Activated naive CD4-positive, alpha-beta T cell treated with anti-CD3 and anti-CD28 coated beads, Interleukin-2, amount 50 U/mL, for 72 hours (primary cell): ENCODE measurements around the gene FOXL3. TPM values are rescaled to one million over a fixed set of nuclear protein-coding genes. Genes with fewer than 3 reads are reported as not detected.
A peak's percentile ranks its signal among the peaks of the same experiment; 100 is the strongest.

ENCODE experiments used
- ATAC-seq, 2 donors: fragments of 150-1000 bp; cut with Tn5 transposase; 2 replicates each; pipeline ENCODE4 v1.10.0; 2021; ENCODE audit warnings: mild to moderate bottlenecking in 2 of 2, moderate library complexity in 2 of 2
- DNase-seq, 2 donors: peaks; one replicate each; pipeline ENCODE4 v3.0.0; 2021 to 2022; ENCODE audit warnings: low spot score in 2 of 2
- H3K27ac Mint-ChIP-seq, 2 donors: one replicate each; pipeline ENCODE4 v1.8.0; 2022; ENCODE audit warnings: mild to moderate bottlenecking in 2 of 2, mixed read lengths in 2 of 2
- H3K36me3 Mint-ChIP-seq, 2 donors: one replicate each; pipeline ENCODE4 v1.8.0; 2022; ENCODE audit warnings: mixed read lengths in 2 of 2
- H3K9me3 Mint-ChIP-seq, 2 donors: one replicate each; pipeline ENCODE4 v1.8.0; 2022; ENCODE audit warnings: mixed read lengths in 2 of 2
- total RNA-seq, 2 donors: library from RNA; stranded (reverse); gene quantifications; one replicate each; pipeline ENCODE4 v1.2.3, GENCODE V29; 2022

FOXL3 gene
- total RNA-seq, 2 donors from 2014 or later, result not detected

DNA sequence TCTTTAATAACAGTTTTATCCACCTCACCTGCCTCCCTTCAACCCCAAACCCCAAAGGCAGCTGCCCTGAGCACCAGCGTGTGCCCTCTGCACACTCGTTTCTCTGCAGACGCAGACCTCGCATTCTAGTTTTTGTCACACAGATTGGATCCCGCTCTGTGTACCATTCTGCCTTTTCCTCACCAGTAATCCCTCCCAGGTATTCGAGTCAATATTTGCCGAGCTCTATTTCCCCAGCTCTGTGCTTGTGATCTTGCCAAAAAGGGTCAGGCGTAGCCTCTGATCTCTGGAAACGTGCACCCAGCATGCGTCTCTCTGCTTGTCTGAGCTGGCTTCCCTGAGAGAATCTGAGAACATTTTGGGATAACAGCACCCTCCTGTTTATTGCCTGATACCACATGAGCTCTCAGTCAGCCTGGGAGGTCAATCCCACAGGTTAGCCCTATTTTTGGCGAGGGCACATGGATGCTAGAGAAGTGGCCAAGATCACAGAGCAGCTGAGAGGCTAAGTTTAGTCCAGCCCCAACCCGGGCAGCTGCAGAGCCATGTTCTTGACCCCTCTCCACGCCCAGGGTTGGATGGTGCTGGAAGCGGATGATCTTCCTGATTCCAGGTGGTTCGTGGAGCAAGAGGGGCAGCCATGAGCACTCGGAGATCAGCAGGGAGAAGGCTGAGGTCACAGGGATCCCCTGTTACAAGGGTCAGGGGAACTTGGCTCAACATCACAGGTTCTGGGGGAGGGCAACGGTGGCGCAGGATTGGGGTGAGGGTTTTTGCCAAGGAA lies 29.1 kb downstream of the FOXL3 start:
- Mint-ChIP-seq H3K9me3 (no peaks in the 10 kb centered on the region), H3K36me3 (no peaks in the 10 kb centered on the region), H3K27ac (no peak overlapping the region)
- ATAC-seq (no peak), DNase-seq (no peak)

DNA sequence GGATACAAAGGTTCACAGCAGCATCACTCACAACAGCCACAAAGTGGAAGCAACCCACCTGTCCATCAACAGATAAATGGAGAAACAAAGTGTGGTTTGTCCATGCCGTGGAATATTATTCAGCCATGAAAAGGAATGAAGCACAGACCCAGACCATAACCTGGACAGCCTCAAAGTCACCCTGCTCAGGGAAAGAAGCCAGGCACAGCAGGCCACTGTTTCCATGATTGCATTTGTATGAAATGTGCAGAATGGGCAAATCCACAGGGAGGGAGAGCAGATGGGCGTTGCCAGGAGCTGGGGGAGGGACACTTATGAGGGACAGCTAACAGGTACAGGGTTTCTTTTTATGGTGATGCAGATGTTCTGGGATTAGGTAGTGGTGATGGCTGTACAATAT lies 30.3 kb downstream of the FOXL3 start:
- DNase-seq (no peak), ATAC-seq (no peak)
- Mint-ChIP-seq H3K36me3 (no peaks in the 10 kb centered on the region), H3K27ac (no peak overlapping the region), H3K9me3 (no peaks in the 10 kb centered on the region)

DNA sequence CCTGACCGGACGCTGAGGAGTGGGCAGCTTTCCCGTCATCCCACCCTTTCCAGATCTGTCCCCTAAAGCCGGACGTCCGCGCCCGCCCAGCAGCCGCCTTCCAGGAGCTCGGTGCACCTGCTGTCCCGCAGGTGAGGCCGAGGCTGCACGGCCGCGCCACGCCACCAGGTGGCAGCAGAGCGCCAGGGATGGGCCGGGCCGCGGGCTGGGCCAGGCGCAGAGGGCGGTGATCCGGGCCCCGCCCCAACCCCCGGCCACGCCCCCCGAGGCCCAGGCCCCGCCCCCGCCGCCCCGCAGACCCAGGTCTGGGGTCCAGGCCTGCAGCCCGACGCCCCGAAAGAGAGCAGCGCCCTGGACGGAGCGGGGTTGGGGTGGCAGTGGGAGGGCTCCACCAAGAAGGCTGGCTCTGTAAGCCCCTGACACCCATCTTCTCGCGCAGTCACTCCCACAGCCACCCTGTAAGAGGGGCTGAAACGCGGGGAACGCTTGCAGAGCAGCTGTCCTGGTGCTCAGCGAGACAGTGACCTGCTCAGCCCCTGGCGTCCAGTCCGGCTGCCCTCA lies 32.2 kb downstream of the FOXL3 start:
- no peak overlapping the region for H3K27ac Mint-ChIP-seq

DNA sequence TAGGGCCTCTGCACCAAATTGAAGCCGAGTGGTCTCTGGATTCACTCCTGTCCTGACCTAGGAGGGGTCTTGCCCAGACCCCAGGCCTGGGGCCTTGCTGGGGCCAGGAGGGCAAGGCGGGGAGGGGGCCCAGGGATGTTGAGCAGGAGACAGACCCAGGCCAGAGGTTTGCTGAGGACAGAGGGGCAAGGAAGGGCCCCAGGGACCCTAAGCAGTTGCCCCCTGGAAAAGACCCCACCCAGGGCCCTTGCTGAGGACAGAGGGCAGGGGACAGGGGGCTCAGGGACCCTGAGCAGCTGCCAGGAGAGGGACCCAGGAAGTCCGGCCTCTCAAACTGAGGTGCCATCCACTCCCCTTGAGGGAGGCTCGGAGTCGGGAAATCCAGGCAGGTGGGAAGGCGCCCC lies 32.7 kb downstream of the FOXL3 start:
- DNase-seq (no peak), ATAC-seq (no peak)
- Mint-ChIP-seq H3K27ac (no peak overlapping the region), H3K9me3 (no peaks in the 10 kb centered on the region), H3K36me3 (no peaks in the 10 kb centered on the region)

More for the DNA sequence above, 32.2 kb downstream of the FOXL3 start:
- Mint-ChIP-seq H3K9me3 (no peaks in the 10 kb centered on the region), H3K36me3 (no peaks in the 10 kb centered on the region)
- DNase-seq (peak; percentile 82 to 99), ATAC-seq (peak; percentile 91 to 97)

DNA sequence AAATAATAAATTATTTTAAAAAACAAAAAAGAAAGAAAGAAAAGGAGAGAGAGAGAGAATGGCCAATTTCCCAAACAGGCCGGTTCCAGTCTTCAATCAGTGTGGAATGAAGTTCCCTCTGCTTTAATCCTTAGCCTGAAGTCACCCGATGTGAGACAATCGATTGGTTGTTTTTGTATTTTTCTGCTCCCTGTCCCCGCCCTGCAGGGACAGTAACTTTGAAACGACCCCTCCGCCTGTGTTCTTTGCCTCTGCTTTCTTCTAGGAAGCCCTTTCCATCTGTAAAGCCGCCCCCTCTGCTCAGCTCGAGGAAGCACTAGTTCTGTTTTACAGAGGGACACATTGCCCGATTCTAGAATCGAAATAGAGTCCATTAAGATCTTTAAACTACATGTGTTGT lies 33.4 kb downstream of the FOXL3 start:
- Mint-ChIP-seq H3K36me3 (no peaks in the 10 kb centered on the region), H3K9me3 (no peaks in the 10 kb centered on the region), H3K27ac (no peak overlapping the region)
- DNase-seq (no peak), ATAC-seq (no peak)

DNA sequence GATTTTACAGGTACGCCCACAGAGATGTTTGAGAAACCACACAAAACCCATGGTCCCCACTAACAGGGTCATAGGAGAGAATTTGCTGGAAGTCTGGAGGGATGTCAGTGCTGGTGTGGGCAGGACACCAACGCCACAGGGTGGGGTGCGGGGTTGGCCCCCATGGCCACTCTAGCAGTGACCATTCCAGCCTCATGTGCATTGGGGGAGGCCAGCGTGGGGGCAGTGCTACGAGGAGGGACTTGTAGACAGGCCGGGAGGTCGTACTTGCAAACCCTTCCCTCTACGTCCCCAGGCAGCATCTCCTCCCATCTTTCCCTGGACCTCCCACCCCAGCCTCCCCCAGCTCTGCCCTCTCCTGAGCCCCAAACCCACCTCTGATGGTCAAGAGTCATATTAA lies 34.0 kb downstream of the FOXL3 start:
- no peak for DNase-seq
- ATAC-seq, result no peak
- Mint-ChIP-seq H3K27ac (no peak overlapping the region), H3K36me3 (no peaks in the 10 kb centered on the region), H3K9me3 (no peaks in the 10 kb centered on the region)

DNA sequence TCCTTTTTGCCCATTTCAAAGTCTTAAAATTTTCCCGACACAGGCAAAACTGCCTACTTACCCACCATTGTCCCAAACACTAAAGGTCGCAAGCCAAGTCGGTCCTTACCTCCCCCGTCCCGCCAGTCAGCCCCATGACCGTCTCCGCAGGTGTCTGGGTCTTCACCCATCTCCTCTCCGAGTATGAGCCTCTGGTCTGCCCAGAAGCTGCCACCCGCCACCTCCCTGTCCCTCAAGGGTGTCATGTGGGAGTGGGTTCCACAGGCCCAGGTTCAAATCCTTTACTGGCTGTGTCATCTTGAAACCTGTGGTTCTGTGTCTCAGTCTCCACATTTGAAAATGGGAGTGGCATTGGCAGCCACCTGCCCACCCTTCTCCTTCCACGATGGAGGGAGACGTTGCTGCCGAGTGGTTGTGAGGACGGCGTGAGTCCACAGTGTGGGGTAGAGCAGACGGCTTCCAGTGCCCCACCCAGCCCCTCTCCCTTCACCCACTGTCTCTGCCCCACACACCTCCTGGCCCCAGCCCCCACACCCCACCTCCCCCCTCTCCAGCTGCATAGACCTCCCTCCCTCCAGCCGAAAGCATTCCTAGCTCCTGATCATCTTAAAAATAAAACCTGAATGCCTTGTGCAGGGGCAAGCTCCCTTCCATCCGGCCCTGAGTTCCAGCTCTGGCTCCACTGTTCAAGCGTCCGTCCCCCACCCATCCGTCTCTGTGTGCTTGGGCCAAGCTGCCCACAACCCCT lies 35.3 kb downstream of the FOXL3 start:
- no peaks in the 10 kb centered on the region for H3K9me3 Mint-ChIP-seq
- ATAC-seq (no peak), DNase-seq (no peak)
- H3K36me3 Mint-ChIP-seq, result no peaks in the 10 kb centered on the region
- no peak overlapping the region for H3K27ac Mint-ChIP-seq

DNA sequence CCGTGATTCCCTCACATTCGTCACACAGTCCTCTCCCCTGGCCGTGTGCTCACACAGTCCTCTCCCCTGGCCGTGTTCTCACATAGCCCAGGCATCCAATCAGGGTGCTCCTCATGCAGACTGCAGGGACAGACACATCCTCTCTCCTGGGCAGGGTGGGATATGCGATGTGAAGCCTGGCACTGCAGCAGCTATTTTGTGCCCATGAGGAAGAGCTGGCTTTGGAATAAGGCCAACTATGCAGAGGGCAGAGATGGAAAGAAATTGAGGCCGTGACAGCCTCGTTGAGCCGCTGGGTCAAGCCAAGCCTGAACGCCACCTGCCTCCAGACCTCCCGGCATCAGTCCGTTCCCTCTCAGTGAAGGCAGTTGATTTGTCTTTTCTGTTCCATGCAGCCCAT lies 35.8 kb downstream of the FOXL3 start:
- DNase-seq (no peak), ATAC-seq (no peak)
- Mint-ChIP-seq H3K27ac (no peak overlapping the region), H3K9me3 (no peaks in the 10 kb centered on the region), H3K36me3 (no peaks in the 10 kb centered on the region)

DNA sequence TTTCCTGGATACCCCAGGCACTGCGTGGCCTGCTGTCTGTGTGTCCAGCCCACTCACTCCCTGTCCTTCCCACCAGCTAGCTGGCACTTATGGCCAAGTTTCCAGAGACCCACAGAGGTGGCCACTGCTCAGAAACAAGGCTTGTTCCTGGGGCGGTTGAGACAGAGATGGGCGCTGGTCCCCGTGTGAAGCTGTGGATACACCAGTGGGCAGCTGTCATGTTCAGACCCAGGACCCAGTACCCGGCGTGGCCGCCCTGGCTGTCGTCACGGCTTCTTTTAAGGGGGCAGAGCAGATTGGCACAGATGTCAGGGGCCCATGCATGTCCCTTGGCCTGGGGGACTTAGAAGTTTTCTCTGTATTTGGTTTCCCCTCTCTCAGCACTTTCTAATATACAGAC lies 36.3 kb downstream of the FOXL3 start:
- no peaks in the 10 kb centered on the region for H3K36me3 Mint-ChIP-seq
- DNase-seq (no peak), ATAC-seq (no peak)
- H3K27ac Mint-ChIP-seq, result no peak overlapping the region
- H3K9me3 Mint-ChIP-seq, result no peaks in the 10 kb centered on the region

DNA sequence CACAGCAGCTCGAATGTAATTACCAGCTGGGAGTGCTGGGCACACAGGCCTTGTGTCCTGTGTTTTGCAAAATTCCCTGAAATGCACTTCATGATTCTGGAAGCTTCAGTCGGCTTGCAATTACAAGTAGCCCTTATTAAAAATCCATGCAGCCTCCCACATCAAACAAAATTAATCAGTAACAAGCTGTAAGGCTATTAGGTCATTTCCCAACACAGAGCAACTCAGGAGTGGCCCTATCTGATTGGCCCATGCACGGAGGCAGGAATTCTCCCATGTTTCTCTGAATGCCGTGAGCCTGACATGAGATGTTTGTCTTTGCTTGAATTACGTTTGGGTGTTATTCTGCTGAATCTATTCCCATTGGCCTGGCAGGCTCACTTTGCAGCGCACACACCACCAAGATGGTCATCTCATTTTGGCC lies 36.9 kb downstream of the FOXL3 start:
- H3K9me3 Mint-ChIP-seq, result no peaks in the 10 kb centered on the region
- DNase-seq (no peak), ATAC-seq (no peak)
- no peaks in the 10 kb centered on the region for H3K36me3 Mint-ChIP-seq
- H3K27ac Mint-ChIP-seq, result no peak overlapping the region

DNA sequence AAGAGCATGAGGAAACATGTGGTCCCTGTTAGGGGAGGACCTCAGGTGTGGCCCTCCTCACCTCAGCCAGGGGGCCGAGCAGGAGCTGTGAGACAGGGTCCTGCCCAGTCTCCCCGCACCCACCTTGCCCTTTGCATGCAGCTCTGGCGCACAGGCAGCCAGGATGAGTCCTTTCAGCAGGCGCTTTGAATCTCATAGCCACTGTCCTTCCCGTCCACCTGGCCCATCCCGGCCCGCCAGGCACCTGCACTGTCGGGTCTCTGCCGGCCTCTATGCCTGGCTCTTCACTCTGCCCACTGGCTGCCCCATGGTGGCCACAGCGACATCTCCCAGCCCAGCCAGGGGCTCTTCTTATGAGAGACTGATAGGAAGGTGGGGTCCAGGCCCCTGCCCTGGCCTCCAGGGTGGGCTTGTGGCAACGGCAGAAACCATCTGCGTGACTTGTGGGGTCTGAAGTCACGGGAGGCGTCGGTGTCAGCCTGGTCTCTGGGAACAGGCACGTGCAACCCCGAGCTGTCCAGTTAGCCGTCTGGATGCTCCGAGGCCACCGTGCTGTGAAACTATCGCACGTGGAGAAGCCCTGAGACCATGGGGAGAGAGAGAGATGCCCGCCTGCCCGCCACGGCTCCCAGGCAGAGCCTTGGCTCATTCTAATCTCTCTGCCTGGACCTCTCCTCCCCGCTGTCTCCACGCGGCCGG lies 37.4 kb downstream of the FOXL3 start:
- ATAC-seq (no peak), DNase-seq (no peak)
- H3K36me3 Mint-ChIP-seq, result no peaks in the 10 kb centered on the region
- H3K9me3 Mint-ChIP-seq, result no peaks in the 10 kb centered on the region
- H3K27ac Mint-ChIP-seq, result no peak overlapping the region

DNA sequence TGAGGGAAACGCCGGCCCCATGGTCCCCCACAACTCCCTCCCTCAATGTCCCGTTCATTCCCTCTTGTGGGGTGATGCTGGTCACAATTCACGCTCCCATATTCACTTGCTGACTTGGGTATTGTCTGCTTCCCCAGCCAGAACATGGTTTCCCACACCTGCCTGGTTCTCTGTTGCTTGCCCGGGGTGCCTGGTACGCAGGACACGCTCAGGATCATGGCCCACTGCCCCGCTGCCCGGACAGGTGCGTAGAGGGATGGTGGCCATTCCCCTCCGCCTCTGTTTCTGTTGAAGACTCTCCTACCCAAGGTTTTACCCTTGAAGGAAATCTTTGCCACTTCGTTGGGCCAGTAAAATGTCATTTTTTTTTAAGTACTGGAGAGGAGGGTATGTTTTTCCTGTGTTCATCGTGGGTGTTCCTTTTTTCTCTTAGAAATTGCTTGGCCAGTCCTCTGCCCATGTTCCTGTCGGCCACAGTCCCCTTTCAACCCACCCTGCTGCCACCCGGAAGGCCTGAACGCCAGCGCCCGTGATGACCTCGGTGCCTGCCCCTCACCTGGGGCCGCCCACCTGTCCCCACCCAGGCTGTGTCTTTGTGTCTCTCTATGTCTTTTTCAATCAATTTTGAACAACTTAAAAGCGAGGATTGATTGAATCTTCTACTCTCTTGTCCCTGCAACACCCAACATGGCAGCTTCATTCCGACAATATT lies 38.2 kb downstream of the FOXL3 start:
- no peak for ATAC-seq
- no peak overlapping the region for H3K27ac Mint-ChIP-seq
- DNase-seq, result no peak
- no peaks in the 10 kb centered on the region for H3K36me3 Mint-ChIP-seq
- no peaks in the 10 kb centered on the region for H3K9me3 Mint-ChIP-seq

DNA sequence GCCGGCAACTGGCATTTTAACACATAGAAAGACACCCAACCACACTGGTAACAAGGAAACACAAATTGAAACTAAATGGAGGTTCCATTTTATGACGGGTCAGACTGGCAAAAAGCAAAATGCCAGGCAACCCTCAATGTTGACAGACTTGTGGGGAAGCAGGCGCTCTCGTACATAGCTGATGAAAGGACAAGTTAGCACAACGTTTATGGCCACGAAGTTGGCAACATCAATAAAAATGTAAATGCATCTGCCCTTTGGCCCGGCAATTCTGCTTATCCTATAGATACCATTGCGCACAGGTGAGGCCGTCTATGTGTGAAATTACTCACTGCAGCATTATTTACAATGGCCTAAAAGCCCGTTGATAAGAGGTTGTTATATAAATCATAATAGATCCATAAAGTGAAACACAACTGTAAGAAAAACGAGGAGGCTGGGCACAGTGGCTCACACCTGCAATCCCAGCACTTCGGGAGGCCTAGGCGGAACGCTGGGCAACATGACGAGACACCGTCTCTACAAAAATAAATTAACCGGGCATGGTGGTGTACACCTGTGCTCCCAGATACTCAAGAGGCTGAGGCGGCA lies 39.8 kb downstream of the FOXL3 start:
- no peak for ATAC-seq
- peaks cover 4 to 6% of the 10 kb centered on the region in 2 donors for H3K36me3 Mint-ChIP-seq
- no peak for DNase-seq
- H3K27ac Mint-ChIP-seq, result no peak overlapping the region
- peaks cover 7% of the 10 kb centered on the region in 2 donors for H3K9me3 Mint-ChIP-seq

DNA sequence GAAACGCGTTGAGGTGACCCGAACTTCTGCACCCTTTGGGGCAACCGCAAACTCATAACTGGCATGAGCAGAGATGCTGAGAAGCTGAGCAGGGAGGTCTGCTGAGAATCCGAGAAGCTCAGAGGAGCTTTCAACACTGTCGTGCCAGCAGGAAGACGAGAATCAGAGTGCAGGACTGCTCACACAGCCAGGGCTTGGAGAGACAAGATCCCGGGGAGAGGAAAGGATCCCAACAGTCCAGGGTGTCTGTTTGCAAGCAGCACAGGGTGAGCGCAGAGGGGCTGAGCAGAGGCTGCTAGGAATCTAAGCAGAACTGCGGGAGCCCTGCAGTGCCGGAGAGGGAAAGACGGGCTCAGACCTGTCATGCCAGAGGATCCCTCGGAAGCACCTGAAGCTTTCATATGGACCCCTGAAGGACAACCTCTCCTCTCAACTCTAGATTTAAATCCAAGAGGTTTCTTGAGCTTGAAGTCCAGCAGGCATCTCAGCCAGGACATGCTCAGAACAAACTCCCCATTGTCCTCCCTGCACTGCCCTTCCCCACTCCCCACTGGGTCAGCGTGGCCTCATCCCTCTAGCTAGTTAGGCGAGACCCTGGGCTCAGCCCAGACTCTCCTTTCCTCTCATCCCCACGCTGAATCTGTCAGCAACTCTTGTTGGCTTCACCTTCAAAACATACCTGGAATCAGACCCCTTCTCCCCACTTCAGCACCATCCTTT lies 40.7 kb downstream of the FOXL3 start:
- Mint-ChIP-seq H3K9me3 (peaks cover 11% of the 10 kb centered on the region in 2 donors), H3K36me3 (peaks cover 8 to 11% of the 10 kb centered on the region in 2 donors), H3K27ac (no peak overlapping the region)
- DNase-seq (no peak), ATAC-seq (no peak)

DNA sequence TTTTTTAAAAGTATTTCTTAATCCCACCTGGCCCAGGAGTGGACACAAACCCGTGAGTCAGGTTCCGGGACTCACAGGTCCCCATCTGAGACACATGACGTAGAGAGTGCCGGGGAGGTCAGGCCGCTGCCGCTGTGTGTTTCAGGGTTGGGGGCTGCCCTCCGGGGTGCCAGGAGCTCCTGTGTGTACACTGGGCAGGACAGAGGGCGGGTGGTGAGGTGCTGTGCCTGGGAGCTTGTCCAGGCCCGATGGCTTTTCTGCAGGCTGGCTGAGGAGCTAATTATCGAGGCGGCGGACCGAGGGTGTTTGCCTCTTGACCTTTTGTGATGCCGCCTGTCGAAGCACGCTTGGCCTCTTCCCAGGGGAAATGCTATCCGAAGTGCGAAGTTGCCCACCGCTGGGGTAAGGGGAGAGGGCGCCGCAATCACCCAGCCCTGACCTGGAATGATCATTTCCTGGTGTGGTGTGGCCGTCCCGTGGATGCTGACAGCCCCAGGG lies 42.1 kb downstream of the FOXL3 start:
- H3K9me3 Mint-ChIP-seq, result peaks cover 11% of the 10 kb centered on the region in 2 donors
- ATAC-seq (no peak), DNase-seq (no peak)
- no peak overlapping the region for H3K27ac Mint-ChIP-seq
- H3K36me3 Mint-ChIP-seq, result peaks cover 8 to 11% of the 10 kb centered on the region in 2 donors
